ENCODE data around the gene NOTCH2.

DNA sequence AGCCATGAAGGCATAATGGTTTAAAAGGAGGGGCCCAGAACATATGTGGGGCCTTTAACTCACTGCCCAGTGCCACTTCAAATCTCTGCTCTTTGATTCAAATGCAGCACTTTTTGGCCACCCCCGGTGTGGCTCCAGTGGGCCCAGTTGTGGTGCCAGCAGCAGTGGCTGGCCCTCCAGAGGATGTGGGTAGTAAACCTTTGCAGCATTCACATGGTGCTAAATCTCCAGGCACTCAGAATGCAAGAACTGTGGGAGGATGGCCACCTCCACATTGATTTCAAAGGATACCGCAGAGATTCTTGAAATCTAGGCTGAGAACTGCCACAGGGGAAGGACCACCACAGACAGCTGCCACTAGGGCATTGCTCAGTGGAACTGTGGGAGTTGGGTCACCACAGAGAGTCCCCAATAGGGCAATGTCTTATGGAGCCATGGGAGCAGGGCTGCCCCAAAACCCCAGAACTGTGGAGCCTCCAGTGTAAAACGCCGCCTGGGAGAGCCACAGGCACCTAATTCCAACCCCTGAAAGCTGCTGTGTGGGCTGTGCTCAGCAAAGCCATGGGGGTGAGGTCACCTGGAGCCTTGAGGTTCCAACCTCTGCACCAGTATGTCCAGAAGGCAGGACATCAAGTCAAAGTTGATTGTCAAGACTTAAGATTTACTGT lies 166.6 kb downstream of the NOTCH2 start:
- TF ChIP-seq, protein P1, sequence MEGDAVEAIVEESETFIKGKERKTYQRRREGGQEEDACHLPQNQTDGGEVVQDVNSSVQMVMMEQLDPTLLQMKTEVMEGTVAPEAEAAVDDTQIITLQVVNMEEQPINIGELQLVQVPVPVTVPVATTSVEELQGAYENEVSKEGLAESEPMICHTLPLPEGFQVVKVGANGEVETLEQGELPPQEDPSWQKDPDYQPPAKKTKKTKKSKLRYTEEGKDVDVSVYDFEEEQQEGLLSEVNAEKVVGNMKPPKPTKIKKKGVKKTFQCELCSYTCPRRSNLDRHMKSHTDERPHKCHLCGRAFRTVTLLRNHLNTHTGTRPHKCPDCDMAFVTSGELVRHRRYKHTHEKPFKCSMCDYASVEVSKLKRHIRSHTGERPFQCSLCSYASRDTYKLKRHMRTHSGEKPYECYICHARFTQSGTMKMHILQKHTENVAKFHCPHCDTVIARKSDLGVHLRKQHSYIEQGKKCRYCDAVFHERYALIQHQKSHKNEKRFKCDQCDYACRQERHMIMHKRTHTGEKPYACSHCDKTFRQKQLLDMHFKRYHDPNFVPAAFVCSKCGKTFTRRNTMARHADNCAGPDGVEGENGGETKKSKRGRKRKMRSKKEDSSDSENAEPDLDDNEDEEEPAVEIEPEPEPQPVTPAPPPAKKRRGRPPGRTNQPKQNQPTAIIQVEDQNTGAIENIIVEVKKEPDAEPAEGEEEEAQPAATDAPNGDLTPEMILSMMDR (conservative IDR thresholded peaks at IDR 0.05): no peak
- TF ChIP-seq EZH2 (IDR thresholded peaks at IDR 0.05; ENCODE audit: low read depth): no peak

Measured in PC-9 (cell line).